HG02798 (cell line): ENCODE data around the gene TRIM3.

Experiments used
- ATAC-seq: cut with Tn5 transposase; IDR thresholded peaks from one replicate; pipeline ENCODE4 v1.9.1; 2021; ENCODE audit warnings: mild to moderate bottlenecking; ENCODE audit not compliant: unreplicated experiment, poor library complexity

Gene TRIM3

DNA sequence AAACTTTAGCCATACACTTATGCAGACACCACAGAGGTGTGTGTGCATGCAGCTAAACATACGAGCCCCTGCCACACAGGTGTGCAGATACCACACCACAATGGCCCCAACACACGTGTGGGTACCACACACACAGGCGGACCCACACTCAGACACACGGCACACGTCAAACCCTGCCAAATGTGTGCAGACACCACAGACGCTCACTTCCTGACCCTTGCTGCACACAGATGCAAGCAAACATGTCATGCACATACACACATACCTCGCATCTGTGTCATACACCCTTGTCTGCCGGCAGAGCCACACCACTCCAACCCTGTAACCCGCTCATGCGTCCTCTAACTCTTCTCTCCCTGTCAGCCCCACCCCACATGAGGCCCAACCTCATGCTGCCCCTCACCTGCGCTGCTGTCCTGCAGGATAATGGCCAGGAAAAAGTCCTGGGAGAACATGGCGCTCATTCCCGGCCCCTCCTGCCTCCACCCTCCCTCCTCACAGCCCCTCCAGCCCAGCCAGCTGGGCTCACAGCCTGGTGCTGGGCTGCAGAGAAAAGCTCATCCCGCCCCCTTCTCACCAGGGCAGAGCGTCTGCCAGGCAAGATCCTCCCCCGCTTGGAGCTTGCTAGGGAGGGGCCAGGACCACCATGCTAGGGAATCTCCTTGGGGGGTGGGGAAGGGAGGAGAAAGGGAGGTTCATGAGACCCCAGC lies 69.2 kb downstream of the TRIM3 start:
- ATAC-seq: no peak

DNA sequence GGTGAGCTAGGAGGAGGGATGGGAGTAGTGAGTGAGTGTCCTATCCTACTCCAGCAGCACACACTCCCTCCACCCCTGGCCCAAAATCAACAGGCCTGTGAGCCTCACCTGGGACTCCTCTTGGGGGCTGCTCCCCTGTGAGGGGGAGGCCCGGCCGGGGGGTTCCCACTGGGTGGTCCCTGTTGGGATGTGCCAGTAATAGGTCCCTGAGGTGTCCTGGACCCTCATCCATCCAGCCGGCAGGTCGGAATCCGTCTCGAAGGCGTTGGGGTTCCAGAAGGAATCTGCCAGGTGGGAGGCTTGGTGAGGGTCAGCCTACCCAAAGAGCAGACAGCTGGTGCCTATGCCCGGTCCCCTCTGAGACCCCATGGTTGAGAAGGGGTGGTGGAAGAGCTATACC lies 70.2 kb downstream of the TRIM3 start:
- no peak for ATAC-seq

DNA sequence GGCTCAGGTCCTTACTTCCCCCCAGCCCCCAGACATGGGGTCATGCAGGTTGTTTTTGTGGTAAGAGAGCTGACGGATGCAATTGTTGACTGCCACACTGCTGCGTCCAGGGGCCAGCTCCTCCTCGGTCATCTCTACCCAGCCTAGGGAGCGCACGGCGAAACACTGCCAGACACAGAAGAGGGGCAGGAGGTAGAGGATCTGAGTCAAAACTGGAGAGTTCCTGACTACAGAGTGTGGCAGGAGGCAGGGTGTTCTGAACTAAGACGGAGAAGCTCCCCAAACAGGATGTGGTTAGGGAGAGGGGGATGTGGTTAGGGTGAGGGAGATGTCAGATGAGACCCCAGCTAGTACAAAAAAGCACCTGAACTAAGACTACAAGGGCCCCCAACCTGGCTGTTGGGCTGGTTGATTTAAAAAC lies 71.2 kb downstream of the TRIM3 start:
- ATAC-seq: peak; percentile 85

DNA sequence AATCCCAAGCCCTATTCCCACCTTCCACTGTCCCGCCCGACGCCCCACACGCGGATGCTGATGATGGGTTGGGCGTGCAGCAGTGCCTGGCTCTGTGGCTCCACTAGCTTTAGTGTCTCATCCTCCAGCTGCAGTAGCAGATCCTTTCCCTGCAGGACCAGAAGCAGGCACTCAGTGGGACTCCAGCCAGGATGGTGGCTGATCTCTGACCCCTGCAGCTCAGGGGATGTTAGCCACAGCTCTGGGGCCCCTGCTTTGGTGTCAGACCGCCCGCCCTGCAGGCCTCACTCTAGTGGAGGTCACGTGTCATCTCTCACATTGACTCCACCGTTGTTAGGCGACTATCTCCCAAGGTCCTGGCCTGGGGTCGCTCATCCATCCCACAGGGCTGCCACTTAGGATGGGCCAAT lies 71.7 kb downstream of the TRIM3 start:
- ATAC-seq: peak; percentile 34

DNA sequence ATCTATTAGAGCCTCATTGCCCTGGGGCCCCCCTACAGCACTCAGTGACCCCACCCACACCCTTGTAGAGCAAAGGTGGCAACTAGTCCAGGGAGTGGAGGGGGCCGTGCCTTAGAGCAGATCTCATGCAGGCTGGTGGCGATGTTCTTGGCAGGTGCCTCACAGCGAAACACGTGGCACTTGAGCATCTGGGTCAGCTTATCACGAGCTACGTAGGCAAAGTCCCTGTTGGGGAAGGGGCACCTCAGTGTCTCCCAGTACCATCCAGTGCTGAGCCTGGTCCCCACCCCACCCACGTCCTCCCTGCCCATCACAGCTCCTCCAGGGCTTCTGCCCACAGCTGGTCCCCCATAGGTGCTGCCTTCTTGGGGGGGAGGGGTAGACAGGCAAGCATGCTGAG lies 72.3 kb downstream of the TRIM3 start:
- ATAC-seq: no peak

DNA sequence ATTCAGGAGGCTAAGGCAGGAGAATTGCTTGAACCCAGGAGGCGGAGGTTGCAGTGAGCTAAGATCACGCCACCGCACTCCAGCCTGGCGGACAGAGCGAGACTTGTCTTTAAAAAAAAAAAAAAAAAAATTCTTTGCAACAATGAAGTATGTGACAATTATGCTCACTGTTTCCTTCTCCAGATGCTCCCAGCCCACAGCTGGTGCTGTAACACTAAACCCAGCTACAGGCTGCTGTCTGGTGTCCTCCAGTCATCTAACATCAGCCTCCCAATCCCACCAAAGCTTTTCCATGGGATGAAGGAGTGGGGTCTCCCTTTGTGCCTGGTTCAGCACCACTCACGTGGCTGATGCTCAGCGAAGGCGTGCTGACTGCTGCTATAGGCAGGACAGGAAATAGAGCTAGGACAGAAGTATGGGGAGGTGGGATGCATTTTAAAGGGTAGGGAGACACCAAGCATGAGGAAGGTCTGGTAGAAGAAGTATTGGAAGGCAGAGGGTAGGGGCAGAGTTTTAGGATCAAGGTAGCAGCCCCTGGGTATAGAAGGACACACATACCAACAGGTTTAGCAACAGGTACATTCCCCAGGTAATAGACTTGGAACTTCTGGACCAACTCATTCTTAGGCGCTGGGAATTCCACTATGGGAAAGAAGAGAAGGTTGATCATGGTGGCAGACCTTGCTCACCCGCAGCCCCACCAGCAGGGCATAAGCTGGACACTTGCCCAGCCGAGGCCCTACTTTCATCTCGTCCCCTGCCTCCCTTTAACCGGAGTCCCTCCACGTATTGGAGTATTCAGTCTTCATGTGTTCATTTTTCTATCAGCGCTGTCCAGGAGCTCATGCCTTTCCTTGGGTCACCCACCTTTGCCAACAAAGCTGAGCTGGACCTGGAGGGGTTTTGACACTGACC lies 73.1 kb downstream of the TRIM3 start:
- no peak for ATAC-seq
